ENCODE results near the gene FAM50B.

The FAM50B gene

DNA sequence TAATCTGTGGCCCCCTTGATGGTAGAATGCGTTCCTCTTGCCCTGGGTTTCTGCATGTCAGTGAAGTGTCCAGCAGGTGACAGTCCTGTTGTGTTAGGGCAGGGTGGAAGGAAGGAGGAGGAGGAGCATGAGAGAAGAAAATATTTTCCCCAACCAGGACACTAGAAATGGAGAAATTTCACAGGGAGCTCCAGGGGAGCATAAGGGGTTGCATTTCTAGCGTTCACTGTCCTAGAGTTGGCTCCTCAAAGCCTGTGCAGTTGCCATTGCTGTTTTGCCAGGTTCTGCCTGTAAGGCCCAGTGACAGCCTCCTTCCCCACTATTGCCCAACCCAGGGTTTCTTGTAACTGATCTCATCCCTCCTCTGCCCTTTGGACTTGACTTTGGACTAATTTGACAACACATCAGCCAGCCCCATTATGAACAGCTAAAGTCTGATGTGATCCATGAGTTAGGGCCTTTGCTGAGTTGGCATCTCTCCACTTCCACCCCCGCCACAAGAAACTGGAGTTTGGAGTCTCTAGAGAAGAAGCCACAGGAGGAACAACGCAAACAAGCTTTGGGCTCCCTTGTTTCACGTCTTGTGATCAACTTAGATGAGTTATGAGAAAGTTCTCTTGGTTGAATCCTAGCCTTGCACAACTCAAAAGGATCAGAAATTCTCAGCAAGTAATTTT is 14.0 kb upstream of the FAM50B start:
- Mint-ChIP-seq H3K27ac (no peak overlapping the region), H3K4me1 (ENCODE audit: low read depth) (no peaks in the 10 kb centered on the region), H3K4me3 (no peak overlapping the region), H3K27me3 (peaks cover 4% of the 10 kb centered on the region), H3K36me3 (ENCODE audit: low read depth) (no peaks in the 10 kb centered on the region), H3K9me3 (no peaks in the 10 kb centered on the region)

GRCh38 chr6:3835785-3836184 is 13.4 kb upstream of the FAM50B start:
- H3K4me1 Mint-ChIP-seq (ENCODE audit: low read depth) = no peaks in the 10 kb centered on the region
- H3K27me3 Mint-ChIP-seq = peaks cover 4% of the 10 kb centered on the region
- H3K4me3 Mint-ChIP-seq = no peak overlapping the region
- no peaks in the 10 kb centered on the region for H3K36me3 Mint-ChIP-seq (ENCODE audit: low read depth)
- H3K9me3 Mint-ChIP-seq = no peaks in the 10 kb centered on the region
- no peak overlapping the region for H3K27ac Mint-ChIP-seq

GRCh38 chr6:3836566-3836965 is 12.6 kb upstream of the FAM50B start:
- Mint-ChIP-seq H3K27ac (no peak overlapping the region), H3K36me3 (ENCODE audit: low read depth) (no peaks in the 10 kb centered on the region), H3K4me1 (ENCODE audit: low read depth) (no peaks in the 10 kb centered on the region), H3K27me3 (peaks cover 4% of the 10 kb centered on the region), H3K4me3 (no peak overlapping the region), H3K9me3 (no peaks in the 10 kb centered on the region)

DNA sequence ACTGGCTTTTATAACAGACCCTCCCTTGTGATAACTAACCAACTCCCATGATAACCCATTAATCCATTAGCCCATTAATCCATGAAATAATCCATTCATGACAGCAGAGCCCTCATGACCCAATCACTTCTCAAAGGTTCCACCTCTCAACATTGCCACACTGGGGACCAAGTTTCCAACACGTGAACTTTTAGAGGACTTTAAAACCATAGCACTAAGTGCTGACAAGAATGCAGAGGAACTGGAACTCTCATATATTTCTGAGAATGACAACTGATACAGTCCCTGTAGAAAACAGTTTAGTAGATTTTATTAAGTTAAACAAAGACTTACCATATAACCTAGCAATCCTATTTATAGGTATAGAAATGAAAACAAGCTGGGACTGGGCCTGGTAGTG is 11.4 kb upstream of the FAM50B start:
- Mint-ChIP-seq H3K27ac (no peak overlapping the region), H3K4me1 (ENCODE audit: low read depth) (no peaks in the 10 kb centered on the region), H3K4me3 (no peak overlapping the region), H3K36me3 (ENCODE audit: low read depth) (no peaks in the 10 kb centered on the region), H3K9me3 (no peaks in the 10 kb centered on the region), H3K27me3 (peaks cover 4% of the 10 kb centered on the region)

DNA sequence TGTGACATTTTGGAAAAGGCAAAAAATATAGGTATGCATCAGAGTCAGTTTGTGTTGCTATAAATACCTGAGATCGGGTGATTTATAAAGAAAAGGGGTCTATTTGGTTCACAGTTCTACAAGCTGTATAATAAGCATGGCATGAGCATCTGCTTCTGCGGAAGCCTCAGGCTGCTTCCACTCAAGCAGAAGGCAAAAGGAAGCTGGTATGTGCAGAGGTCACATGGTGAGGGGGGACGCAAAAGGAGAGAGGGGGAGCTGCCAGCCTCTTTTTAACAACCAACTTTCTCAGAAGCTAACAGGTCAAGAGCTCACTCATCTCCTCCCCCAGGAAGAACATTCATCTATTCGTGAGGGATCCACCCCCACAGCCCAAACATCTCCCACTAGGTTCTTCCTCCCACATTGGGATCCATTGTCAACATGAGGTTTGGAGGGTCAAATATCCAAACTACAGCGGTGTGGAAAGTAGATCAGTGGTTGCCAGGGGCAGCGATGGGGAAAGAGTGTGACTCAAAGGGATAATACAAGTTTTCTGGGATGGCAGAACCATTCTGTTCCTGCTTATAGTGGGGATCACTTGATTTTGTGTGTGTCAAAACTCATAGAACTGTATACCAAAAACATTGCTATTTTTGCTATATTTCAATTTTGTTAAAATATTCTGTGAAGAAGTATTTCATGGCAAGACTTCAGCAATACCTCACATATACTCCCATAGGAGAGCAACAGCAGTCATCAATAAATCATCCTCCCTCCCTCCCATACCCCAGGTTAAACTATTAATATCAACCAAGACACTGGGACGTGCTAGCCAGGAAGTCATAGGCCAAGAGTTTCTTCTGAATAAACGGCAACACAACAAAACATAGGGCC is 9.9 kb upstream of the FAM50B start:
- peaks cover 4% of the 10 kb centered on the region for H3K27me3 Mint-ChIP-seq
- no peak overlapping the region for H3K4me3 Mint-ChIP-seq

GRCh38 chr6:3841066-3841454 is 8.1 kb upstream of the FAM50B start:
- Mint-ChIP-seq H3K4me1 (ENCODE audit: low read depth) (no peaks in the 10 kb centered on the region), H3K4me3 (no peak overlapping the region), H3K9me3 (no peaks in the 10 kb centered on the region), H3K27ac (no peak overlapping the region), H3K27me3 (no peaks in the 10 kb centered on the region), H3K36me3 (ENCODE audit: low read depth) (no peaks in the 10 kb centered on the region)

More for the DNA sequence above, 9.9 kb upstream of the FAM50B start:
- no peaks in the 10 kb centered on the region for H3K36me3 Mint-ChIP-seq (ENCODE audit: low read depth)
- H3K9me3 Mint-ChIP-seq = no peaks in the 10 kb centered on the region
- no peaks in the 10 kb centered on the region for H3K4me1 Mint-ChIP-seq (ENCODE audit: low read depth)
- no peak overlapping the region for H3K27ac Mint-ChIP-seq

DNA sequence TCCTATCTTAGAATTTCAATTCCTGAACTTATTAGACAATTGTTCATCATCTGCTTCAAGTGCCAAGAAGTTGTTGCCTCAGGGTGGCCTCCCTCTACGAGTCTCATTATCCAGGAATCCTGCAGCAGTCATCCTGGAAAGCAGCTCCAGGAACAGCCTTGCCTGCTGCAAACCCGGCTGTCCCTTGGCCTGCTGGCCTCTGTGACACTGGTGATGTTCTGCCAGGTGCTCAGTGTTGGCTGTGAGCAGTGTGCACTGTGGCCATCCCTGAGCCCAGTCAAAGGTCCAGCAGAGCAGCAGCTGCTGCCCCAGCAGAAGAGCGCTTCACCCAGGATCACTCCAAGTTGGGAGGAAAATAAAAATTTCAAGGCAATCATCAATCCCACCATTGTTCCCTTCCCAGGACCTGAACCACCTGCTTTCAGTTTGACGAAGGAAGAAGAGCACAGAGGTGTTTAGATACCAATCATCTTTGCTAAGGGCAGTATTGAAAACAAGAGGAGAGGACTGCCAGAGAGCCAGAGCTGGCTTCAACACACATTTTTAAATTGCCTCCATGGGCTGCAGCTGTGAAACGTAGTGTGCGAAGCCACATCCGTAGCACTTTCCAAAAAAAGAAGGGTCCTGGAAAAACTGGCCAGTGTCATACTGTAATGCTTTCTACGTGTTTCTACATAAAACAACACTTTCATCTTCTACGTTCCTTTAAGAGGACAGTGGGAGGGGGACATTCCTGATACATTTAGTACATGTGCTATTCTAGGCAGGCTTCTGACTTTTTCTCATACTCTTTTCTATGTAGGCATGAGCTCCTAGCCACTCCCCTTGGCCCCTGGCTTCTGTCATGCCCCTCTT is 7.2 kb upstream of the FAM50B start:
- Mint-ChIP-seq H3K36me3 (ENCODE audit: low read depth) (no peaks in the 10 kb centered on the region), H3K27me3 (no peaks in the 10 kb centered on the region), H3K4me3 (no peak overlapping the region), H3K27ac (no peak overlapping the region), H3K9me3 (no peaks in the 10 kb centered on the region), H3K4me1 (ENCODE audit: low read depth) (no peaks in the 10 kb centered on the region)

GRCh38 chr6:3843379-3844096 is 5.6 kb upstream of the FAM50B start:
- H3K4me3 Mint-ChIP-seq = no peak overlapping the region
- peaks cover 15% of the 10 kb centered on the region for H3K4me1 Mint-ChIP-seq (ENCODE audit: low read depth)
- no peaks in the 10 kb centered on the region for H3K36me3 Mint-ChIP-seq (ENCODE audit: low read depth)
- H3K27ac Mint-ChIP-seq = no peak overlapping the region
- H3K9me3 Mint-ChIP-seq = no peaks in the 10 kb centered on the region
- no peaks in the 10 kb centered on the region for H3K27me3 Mint-ChIP-seq

DNA sequence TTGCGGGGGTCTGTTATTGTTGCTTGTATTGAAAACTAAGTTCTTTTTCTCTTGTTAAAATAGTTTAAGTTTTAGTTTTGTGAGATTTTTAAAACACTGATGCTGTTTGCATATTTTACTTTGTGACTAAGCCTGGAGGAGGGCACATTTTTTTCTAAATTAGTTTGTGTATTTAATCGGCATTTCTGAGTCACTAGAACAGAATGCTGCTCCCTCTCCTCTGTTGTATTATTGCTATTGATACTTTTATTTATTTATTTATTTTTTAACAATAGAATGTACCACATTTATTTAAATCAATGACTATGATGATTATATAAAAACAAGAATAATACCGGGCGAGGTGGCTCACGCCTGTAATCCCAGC is 5.1 kb upstream of the FAM50B start:
- Mint-ChIP-seq H3K9me3 (no peaks in the 10 kb centered on the region), H3K4me1 (ENCODE audit: low read depth) (peaks cover 18% of the 10 kb centered on the region), H3K4me3 (no peak overlapping the region), H3K36me3 (ENCODE audit: low read depth) (no peaks in the 10 kb centered on the region), H3K27ac (no peak overlapping the region), H3K27me3 (no peaks in the 10 kb centered on the region)

DNA sequence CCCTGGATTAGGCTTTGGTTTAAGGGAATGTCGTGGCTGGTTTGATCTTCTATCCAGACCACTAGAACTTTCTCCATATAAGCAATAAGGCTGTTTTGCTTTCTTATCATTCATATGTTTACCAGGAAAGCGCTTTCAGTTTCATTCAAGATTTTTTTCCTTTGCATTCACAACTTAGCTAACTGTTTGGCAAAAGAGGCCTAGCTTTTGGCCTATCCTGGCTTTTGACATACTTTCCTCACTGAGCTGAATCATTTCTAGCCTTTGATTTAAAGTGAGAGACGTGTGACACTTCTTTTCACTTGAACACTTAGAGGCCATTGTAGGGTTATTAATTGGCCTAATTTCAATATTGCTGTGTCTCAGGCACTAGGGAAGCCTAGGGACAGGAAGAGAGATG is 1.7 kb upstream of the FAM50B start:
- Mint-ChIP-seq H3K4me3 (no peak overlapping the region), H3K4me1 (ENCODE audit: low read depth) (peaks cover 29% of the 10 kb centered on the region), H3K36me3 (ENCODE audit: low read depth) (peaks cover 7% of the 10 kb centered on the region), H3K9me3 (no peaks in the 10 kb centered on the region), H3K27me3 (no peaks in the 10 kb centered on the region), H3K27ac (peak overlapping the region; percentile 69)

- H3K27me3 Mint-ChIP-seq = no peaks in the 10 kb centered on the region
- H3K9me3 Mint-ChIP-seq = no peaks in the 10 kb centered on the region
- H3K4me1 Mint-ChIP-seq (ENCODE audit: low read depth) = peaks cover 29% of the 10 kb centered on the region
- H3K4me3 Mint-ChIP-seq = peak overlapping the region; percentile 72
- peak overlapping the region; percentile 74 for H3K27ac Mint-ChIP-seq
- peaks cover 7% of the 10 kb centered on the region for H3K36me3 Mint-ChIP-seq (ENCODE audit: low read depth)
Measured at GRCh38 chr6:3848380-3848779, 793 bp upstream of the FAM50B start.

- Mint-ChIP-seq H3K27me3 (no peaks in the 10 kb centered on the region), H3K27ac (no peak overlapping the region), H3K9me3 (no peaks in the 10 kb centered on the region), H3K4me3 (peak overlapping the region; percentile 68), H3K36me3 (ENCODE audit: low read depth) (peaks cover 7% of the 10 kb centered on the region), H3K4me1 (ENCODE audit: low read depth) (peaks cover 29% of the 10 kb centered on the region)
Measured at GRCh38 chr6:3849681-3850450, 693 bp downstream of the FAM50B start.

DNA sequence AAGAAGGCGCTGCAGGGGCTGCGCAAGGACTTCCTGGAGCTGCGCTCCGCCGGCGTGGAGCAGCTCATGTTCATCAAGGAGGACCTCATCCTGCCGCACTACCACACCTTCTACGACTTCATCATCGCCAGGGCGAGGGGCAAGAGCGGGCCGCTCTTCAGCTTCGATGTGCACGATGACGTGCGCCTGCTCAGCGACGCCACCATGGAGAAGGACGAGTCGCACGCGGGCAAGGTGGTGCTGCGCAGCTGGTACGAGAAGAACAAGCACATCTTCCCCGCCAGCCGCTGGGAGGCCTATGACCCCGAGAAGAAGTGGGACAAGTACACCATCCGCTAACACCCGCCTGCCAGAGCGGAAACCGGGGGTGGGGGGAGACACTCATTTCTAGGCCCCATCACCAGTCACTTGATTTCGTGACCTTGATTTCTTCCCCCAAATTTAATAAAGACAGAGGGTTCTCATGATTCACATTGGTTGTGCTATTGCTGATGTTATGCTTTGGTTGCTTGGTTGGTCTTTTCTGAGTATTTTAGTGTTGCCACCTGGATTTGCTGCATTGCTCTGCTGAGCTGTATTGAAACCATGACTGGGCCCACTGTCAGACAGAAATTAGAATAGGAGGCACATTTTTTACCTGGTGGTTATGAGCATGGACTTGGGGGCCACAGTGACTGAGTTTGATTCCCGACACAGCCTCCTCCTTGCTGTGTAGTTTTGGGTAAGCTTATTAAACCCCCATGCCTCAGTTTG is 1.5 kb downstream of the FAM50B start:
- no peaks in the 10 kb centered on the region for H3K27me3 Mint-ChIP-seq
- H3K36me3 Mint-ChIP-seq (ENCODE audit: low read depth) = peaks cover 7% of the 10 kb centered on the region
- H3K27ac Mint-ChIP-seq = peak overlapping the region; percentile 5
- no peaks in the 10 kb centered on the region for H3K9me3 Mint-ChIP-seq
- H3K4me3 Mint-ChIP-seq = peak overlapping the region; percentile 39
- H3K4me1 Mint-ChIP-seq (ENCODE audit: low read depth) = peaks cover 29% of the 10 kb centered on the region

Data from stimulated activated naive CD8-positive, alpha-beta T cell treated with anti-CD3 and anti-CD28 coated beads, Interleukin-15, Interleukin-2, amounts not matched to agents 100 ng/mL and 50 ng/mL, for 24 hours (primary cell).